Esophagus squamous epithelium (tissue), 5 donors: ENCODE data around the gene UBE2J1. TPM values are rescaled to one million over a fixed set of nuclear protein-coding genes. Genes with fewer than 3 reads are reported as not detected.
"Not testable (repeated sequence)": the region's sequence is repeated elsewhere in the genome, so short reads cannot be mapped to it uniquely, and the experiment has no call there.

ENCODE experiments used
- DNase-seq: peaks from one replicate; lab custom pipeline; 2025; lab: John Stamatoyannopoulos, UW
- H3K27ac ChIP-seq, 4 donors: fragments of 200-600 bp; sonication (generic); one replicate each; pipeline ENCODE4 v1.5.1; 2016 to 2019; ENCODE audit warnings: mild to moderate bottlenecking in 1 of 4
- H3K27me3 ChIP-seq, 4 donors: fragments of 200-600 bp; sonication (generic); 1 replicate in 3 of 4; 2 replicates in 1 of 4; pipeline versions ENCODE4 v1.5.1 to v1.6.0; 2017 to 2021; ENCODE audit warnings: antibody characterized with exemption in 1 of 4
- H3K36me3 ChIP-seq, 3 donors: fragments of 200-600 bp; sonication (generic); one replicate each; pipeline ENCODE4 v1.5.1; 2016 to 2019
- H3K4me1 ChIP-seq, 3 donors: fragments of 200-600 bp; sonication (generic); one replicate each; pipeline ENCODE4 v1.5.1; 2017 to 2019
- H3K4me3 ChIP-seq, 4 donors: fragments of 200-600 bp; sonication (generic); 1 replicate in 3 of 4; 2 replicates in 1 of 4; pipeline ENCODE4 v1.5.1; 2016 to 2019; ENCODE audit warnings: mild to moderate bottlenecking in 2 of 4, moderate library complexity in 1 of 4
- H3K9me3 ChIP-seq, 3 donors: fragments of 200-600 bp; sonication (generic); one replicate each; pipeline ENCODE4 v1.5.1; 2016 to 2019
- POLR2A ChIP-seq, 4 donors: fragments of 450-650 bp; IDR thresholded peaks; one replicate each; pipeline ENCODE4 v1.6.1; 2017; ENCODE audit warnings: antibody characterized with exemption in 4 of 4, mild to moderate bottlenecking in 4 of 4, moderate library complexity in 3 of 4
- WGBS, 2 donors: methylation state at CpG; one replicate each; pipeline ENCODE4 v1.1.5; 2018; 5-methylcytosine and 5-hydroxymethylcytosine counted together
- intact Hi-C: fragments of 100-400 bp; cut with DNase I; formaldehyde crosslinking; loops from one replicate; pipeline ENCODE4 v1.15.0; 2022
- total RNA-seq, 4 donors: library from RNA; depleted of rRNA; stranded (reverse); fragments of >200 nt; gene quantifications; one replicate each; pipeline ENCODE4 v1.1.0, GENCODE V29; 2016
- TF ChIP-seq, protein P1 (sequence below), 6 experiments: fragments of 450-650 bp in 4 of 6; fragments of 200-600 bp in 2 of 6; sonication (generic) in 2 of 6; IDR thresholded peaks; one replicate each; pipeline ENCODE4 v1.5.1; 2016 to 2019; ENCODE audit warnings: antibody characterized with exemption in 6 of 6, mild to moderate bottlenecking in 4 of 6, moderate library complexity in 4 of 6
- donor health status: DM: yes; HTN: yes; CAD: no.

Gene UBE2J1
- total RNA-seq, 4 donors from 2014 or later, result 27.2 to 37.3 (median 29.9) TPM

GRCh38 chr6:89299466-89299850, 53.1 kb downstream of the UBE2J1 start:
- TF ChIP-seq POLR2A (IDR thresholded peaks at IDR 0.05), result no peak
- TF ChIP-seq, protein P1, sequence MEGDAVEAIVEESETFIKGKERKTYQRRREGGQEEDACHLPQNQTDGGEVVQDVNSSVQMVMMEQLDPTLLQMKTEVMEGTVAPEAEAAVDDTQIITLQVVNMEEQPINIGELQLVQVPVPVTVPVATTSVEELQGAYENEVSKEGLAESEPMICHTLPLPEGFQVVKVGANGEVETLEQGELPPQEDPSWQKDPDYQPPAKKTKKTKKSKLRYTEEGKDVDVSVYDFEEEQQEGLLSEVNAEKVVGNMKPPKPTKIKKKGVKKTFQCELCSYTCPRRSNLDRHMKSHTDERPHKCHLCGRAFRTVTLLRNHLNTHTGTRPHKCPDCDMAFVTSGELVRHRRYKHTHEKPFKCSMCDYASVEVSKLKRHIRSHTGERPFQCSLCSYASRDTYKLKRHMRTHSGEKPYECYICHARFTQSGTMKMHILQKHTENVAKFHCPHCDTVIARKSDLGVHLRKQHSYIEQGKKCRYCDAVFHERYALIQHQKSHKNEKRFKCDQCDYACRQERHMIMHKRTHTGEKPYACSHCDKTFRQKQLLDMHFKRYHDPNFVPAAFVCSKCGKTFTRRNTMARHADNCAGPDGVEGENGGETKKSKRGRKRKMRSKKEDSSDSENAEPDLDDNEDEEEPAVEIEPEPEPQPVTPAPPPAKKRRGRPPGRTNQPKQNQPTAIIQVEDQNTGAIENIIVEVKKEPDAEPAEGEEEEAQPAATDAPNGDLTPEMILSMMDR (IDR thresholded peaks at IDR 0.05), result peak in 1 of 6 experiments; percentile 37
- whole genome bisulfite sequencing, 2 donors, result 33 to 77% methylated on average over 1 to 7 of the region's 7 CpGs
- no peaks in the 10 kb centered on the region for H3K36me3 ChIP-seq
- peaks cover 7 to 24% (median 16%) of the 10 kb centered on the region in 3 donors for H3K4me1 ChIP-seq
- no peak for DNase-seq
- no peak overlapping the region for H3K4me3 ChIP-seq
- no peaks in the 10 kb centered on the region for H3K9me3 ChIP-seq
- intact Hi-C loops, result no loop called here
- H3K27me3 ChIP-seq, result no peaks in the 10 kb centered on the region
- H3K27ac ChIP-seq, result peak overlapping the region in 2 of 4 donors; percentile 77 to 82

DNA sequence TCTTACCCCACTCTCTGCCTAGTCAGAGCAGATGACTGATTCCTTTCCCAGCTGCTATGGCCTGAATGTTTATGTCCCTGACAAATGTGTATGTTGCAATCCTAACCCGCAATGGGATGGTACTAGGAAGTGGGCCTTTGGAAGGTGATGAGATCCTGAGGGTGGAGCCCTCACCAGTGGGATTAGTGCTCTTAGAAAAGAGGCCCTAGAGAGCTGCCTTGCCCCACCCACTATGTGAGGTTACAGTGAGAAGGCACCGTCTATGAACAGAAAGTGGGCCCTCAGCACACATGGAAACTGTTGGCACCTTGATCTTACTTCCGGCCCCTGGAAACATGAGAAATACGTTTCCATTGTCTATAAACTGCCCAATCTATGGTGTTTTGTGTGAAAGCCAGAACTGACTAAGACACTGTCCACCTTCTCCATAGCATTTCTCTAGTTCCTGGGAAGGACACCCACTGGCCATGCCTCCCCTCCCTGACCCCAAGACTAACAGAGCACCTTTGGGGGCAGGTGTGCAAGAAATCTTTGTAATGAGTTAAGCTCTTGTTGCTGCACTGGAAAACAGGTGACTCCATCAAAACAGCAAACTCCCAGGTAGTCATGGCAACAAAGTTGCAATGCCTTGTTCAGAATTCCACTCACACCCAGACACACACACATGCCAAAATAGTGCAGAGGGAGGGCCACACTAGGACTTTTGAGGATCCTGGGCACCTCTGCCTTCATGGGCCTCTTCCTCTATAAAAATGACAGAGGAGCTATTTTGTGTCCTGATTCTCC, 53.6 kb downstream of the UBE2J1 start:
- no peak for DNase-seq
- peak overlapping the region; percentile 69 to 82 (median 74) for H3K27ac ChIP-seq
- intact Hi-C loops, result no loop called here
- TF ChIP-seq POLR2A (IDR thresholded peaks at IDR 0.05), result no peak
- TF ChIP-seq, protein P1 (IDR thresholded peaks at IDR 0.05), result no peak
- no peaks in the 10 kb centered on the region for H3K9me3 ChIP-seq
- H3K27me3 ChIP-seq, result no peaks in the 10 kb centered on the region
- 40 to 48% methylated on average over 4 of the region's 4 CpGs for WGBS, 2 donors
- no peaks in the 10 kb centered on the region for H3K36me3 ChIP-seq
- no peak overlapping the region for H3K4me3 ChIP-seq
- peaks cover 7 to 24% (median 16%) of the 10 kb centered on the region in 3 donors for H3K4me1 ChIP-seq

DNA sequence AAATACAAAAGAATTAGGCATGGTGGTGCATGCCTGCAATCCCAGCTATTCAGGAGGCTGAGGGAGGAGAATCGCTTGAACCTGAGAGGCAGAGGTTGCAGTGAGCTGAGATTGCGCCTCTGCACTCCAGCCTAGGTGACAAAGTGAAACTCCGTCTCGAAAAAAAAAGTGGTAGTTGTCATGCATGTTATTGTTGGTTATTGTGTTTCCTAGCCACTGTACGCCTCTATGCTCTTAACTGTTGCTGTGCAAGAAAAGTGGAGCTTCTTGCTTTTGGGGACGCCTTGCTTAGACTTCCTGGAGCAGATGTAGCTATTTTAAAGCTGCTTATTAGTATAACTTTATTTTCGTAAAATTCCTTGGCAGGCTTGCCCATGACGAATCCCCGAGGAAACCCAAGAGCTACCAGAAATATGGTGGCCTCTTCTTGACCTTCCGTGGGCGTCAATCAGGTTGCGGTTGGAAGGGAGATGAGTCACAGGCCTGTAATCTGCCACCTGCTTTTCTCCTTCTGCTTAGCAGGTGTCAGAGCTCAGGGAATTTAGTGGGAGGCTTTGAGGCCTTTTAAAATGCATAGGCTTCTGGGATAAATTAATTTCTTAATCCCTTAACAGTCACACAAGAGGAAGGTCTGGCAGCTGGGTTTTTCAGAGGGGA, 54.7 kb downstream of the UBE2J1 start:
- no peak for TF ChIP-seq POLR2A (IDR thresholded peaks at IDR 0.05)
- TF ChIP-seq, protein P1 (IDR thresholded peaks at IDR 0.05), result no peak
- Histone ChIP-seq H3K27ac (peak overlapping the region; percentile 69 to 82 (median 74)), H3K4me3 (peak overlapping the region in 3 of 4 donors; percentile 17 to 43 (median 22)), H3K36me3 (no peaks in the 10 kb centered on the region), H3K27me3 (no peaks in the 10 kb centered on the region), H3K9me3 (no peaks in the 10 kb centered on the region), H3K4me1 (peaks cover 7 to 24% (median 16%) of the 10 kb centered on the region in 3 donors)
- intact Hi-C loops, result no loop called here
- no peak for DNase-seq
- 11 to 23% methylated on average over 12 of the region's 12 CpGs for whole genome bisulfite sequencing, 2 donors

- H3K36me3 ChIP-seq, result no peaks in the 10 kb centered on the region
- WGBS, 2 donors, result 95 to 100% methylated on average over 1 to 2 of the region's 2 CpGs
- intact Hi-C loops, result no loop called here
- H3K27ac ChIP-seq, result no peak overlapping the region
- no peak overlapping the region for H3K4me3 ChIP-seq
- no peak for TF ChIP-seq POLR2A (IDR thresholded peaks at IDR 0.05)
- TF ChIP-seq, protein P1 (IDR thresholded peaks at IDR 0.05), result no peak
- DNase-seq, result no peak
- H3K27me3 ChIP-seq, result no peaks in the 10 kb centered on the region
- no peaks in the 10 kb centered on the region for H3K9me3 ChIP-seq
- peaks cover 7 to 24% (median 16%) of the 10 kb centered on the region in 3 donors for H3K4me1 ChIP-seq
Measured at GRCh38 chr6:89295981-89296380, 56.5 kb downstream of the UBE2J1 start.

- H3K27me3 ChIP-seq, H3K9me3 ChIP-seq, H3K27ac ChIP-seq, intact Hi-C loops, H3K4me3 ChIP-seq, DNase-seq, H3K36me3 ChIP-seq: not testable (repeated sequence)
- 80 to 92% methylated on average over 1 of the region's 1 CpG for WGBS, 2 donors
- peaks cover 7 to 24% (median 16%) of the 10 kb centered on the region in 3 donors for H3K4me1 ChIP-seq
Measured at GRCh38 chr6:89295116-89295515, 57.4 kb downstream of the UBE2J1 start.
